GM06990 (cell line): ENCODE data around the gene NCKAP5L.

Experiments
- DNase-seq: peaks from one replicate; pipeline ENCODE4 v3.0.0-alpha.2; 2011; ENCODE audit not compliant: insufficient read length; ENCODE audit errors: extremely low read depth
- H3K27me3 ChIP-seq: replicated peaks from 2 replicates; pipeline ENCODE4 v1.6.0; 2011; ENCODE audit warnings: low read length; ENCODE audit not compliant: control insufficient read depth, insufficient read depth
- H3K36me3 ChIP-seq: 2 replicates; pipeline ENCODE4 v1.5.1; 2011; ENCODE audit warnings: low read length; ENCODE audit not compliant: control insufficient read depth, insufficient read depth
- H3K4me3 ChIP-seq: replicated peaks from 2 replicates; pipeline ENCODE4 v1.5.1; 2011; ENCODE audit warnings: low read depth, mild to moderate bottlenecking, control low read depth, low read length
- CTCF ChIP-seq: IDR thresholded peaks from 2 replicates; pipeline ENCODE4 v1.5.1; 2011; ENCODE audit warnings: low read length, control low read depth, mild to moderate bottlenecking, inconsistent platforms; ENCODE audit not compliant: insufficient read depth, poor library complexity, severe bottlenecking

NCKAP5L gene

GRCh38 chr12:49827051-49827400 lies 1.2 kb downstream of the NCKAP5L start:
- no peak for DNase-seq
- no peaks in the 10 kb centered on the region for H3K27me3 ChIP-seq
- TF ChIP-seq CTCF = no peak
- peak overlapping the region; percentile 85 for H3K4me3 ChIP-seq
- no peaks in the 10 kb centered on the region for H3K36me3 ChIP-seq

GRCh38 chr12:49825971-49826421 lies 2.2 kb downstream of the NCKAP5L start:
- DNase-seq = no peak
- H3K36me3 ChIP-seq = no peaks in the 10 kb centered on the region
- no peak overlapping the region for H3K4me3 ChIP-seq
- TF ChIP-seq CTCF = no peak
- no peaks in the 10 kb centered on the region for H3K27me3 ChIP-seq

- Histone ChIP-seq H3K27me3 (no peaks in the 10 kb centered on the region), H3K4me3 (no peak overlapping the region), H3K36me3 (no peaks in the 10 kb centered on the region; the same call in 1 of the 2 replicates)
- TF ChIP-seq CTCF = no peak
- DNase-seq = no peak
These were observed 2.7 kb downstream of the NCKAP5L start for GRCh38 chr12:49825360-49825970.

- no peak for DNase-seq
- H3K27me3 ChIP-seq = no peaks in the 10 kb centered on the region
- TF ChIP-seq CTCF = no peak
These were observed 3.3 kb downstream of the NCKAP5L start for GRCh38 chr12:49824895-49825294.

DNA sequence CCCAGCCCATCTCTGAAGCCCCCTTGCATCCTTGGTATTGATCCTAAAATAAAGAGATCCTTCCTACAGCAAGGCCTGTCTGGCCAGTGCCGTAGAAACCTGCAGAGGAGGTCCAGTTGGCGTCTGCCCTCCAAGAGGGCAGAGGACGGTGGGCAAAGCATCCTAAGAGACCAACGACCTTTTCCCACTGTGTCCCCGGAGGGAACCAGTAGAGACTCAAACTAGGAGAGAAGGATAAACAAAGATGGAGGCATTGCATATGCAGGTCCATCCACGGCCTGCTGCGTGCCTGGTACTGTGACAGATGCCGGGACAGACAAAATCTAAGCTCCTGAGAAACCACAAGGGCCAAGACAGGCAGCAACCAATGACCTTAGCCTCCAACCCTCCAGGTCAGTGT lies 3.8 kb downstream of the NCKAP5L start:
- Histone ChIP-seq H3K4me3 (no peak overlapping the region), H3K27me3 (no peaks in the 10 kb centered on the region), H3K36me3 (no peaks in the 10 kb centered on the region; the same call in 1 of the 2 replicates)
- no peak for TF ChIP-seq CTCF
- DNase-seq = no peak

More at GRCh38 chr12:49824895-49825294, 3.3 kb downstream of the NCKAP5L start:
- Histone ChIP-seq H3K4me3 (no peak overlapping the region), H3K36me3 (no peaks in the 10 kb centered on the region; the same call in 1 of the 2 replicates)

DNA sequence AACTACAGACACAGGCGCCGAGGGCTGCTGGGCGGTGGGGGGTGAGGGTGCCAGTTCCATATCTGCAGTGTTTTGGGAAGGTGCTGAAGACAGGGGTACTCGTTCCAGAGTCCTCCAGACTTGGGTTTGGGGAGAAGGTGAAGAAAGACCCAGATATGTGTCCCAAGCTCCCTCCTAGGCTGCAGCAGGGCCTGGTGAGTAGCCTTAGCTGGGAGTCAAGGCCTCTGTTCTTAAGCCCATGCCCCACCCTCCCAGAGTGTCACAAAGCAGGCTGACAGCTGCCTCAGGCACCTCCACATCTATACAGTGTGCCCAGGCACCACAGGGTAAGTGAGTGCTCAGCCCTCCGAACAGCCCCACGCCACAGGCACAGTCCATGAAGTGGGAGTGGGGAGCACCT lies 4.3 kb downstream of the NCKAP5L start:
- H3K36me3 ChIP-seq = no peaks in the 10 kb centered on the region; the same call in 1 of the 2 replicates
- H3K4me3 ChIP-seq = no peak overlapping the region
- DNase-seq = no peak
- no peaks in the 10 kb centered on the region for H3K27me3 ChIP-seq
- no peak for TF ChIP-seq CTCF
